Inflammatory macrophage (primary cell): Measurements from ENCODE around the gene NPEPPS.
A peak's percentile ranks its signal among the peaks of the same experiment; 100 is the strongest.

ENCODE experiments used
- DNase-seq, 2 donors: peaks; one replicate each; pipeline ENCODE4 v3.0.0-alpha.2; 2020 to 2022

Gene NPEPPS

DNA sequence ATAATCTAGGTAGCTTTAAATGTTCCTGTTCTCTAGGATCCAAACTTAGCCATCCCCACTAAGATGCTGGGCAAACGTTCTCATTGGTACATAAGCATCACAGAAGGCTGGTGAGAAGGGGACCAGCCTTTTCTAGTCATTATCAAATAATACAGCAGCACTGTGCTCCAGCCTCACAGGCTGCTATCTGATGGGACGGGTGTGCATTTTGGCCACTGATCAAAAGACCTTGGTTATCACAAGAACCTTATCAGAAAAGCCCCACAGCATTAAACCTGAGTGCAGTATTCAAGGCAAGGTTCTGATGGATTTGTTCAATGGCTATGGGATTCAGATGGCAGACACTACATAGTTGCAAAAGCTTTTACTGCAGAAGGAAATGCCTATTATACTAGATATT, 99.7 kb downstream of the NPEPPS start:
- DNase-seq: no peak

DNA sequence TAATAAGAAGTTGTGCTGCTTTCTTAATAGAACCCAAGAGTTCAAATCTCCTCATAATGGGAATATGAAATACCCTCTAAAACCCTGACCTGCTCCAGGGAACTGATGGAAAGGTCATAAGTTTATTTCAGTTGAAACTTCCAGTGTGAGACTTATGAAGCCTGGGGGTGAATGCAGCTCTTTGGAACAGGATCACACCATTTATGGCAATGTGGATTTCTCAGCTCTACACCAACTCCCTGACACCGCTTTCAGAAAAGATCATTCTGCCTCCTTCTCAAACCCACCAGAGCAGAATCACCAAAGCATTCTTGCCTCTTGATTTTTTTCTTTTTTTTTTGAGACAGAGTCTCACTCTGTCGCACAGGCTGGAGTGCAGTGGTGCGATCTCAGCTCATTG, 102.1 kb downstream of the NPEPPS start:
- no peak for DNase-seq

DNA sequence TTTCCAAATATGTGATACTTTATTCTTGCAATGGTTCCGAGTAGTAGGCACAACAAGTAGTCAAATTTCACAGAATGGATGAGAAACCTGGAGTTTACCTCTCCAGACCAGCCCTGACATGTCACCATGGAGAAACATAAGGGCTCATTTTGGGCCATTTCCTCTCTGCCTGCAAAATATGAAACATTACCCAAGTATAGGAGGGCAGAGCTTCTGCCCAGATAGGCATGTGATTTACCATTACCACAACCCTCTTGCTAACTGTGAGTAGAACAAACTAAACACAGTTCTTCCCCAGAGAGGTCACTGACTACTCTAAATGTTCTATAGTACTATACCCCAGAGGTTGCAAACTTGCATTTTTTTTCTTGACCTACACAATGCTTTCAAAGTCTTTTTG, 103.1 kb downstream of the NPEPPS start:
- DNase-seq: peak; percentile 64 to 74

DNA sequence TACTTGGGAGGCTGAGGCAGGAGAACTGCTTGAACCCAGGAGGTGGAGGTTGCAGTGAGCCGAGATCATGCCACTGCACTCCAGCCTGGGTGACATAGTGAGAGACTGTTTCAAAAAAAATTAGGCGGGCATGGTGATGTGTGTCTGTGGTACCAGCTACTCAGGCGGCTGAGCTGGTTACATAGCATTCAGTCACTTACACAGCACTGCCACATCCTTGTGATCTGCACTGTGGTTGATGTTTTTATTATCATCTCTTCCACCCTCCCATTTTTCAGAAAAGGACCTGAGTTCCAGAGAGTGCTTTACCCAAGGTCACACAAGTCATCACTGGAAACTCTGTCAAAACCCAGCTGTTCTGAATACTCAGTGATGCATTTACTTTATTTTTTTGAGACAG, 104.0 kb downstream of the NPEPPS start:
- DNase-seq: no peak

DNA sequence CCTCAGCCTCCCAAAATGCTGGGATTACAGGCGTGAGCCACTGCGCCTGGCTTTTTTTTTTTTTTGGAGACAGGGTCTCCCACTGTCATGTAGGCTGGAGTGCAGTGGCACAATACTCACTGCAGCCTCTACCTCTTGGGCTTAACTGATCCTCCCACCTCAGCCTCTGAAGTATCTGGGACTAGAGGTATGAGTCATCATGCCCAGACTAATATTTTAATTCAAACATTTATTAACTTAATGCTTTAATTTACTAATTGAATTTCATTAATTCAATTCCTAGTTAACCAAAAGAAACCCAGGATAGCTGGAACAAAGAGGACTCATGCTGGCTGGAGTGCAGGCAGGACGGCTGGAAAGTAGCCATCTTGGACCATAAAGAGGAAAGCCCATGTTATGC, 104.8 kb downstream of the NPEPPS start:
- no peak for DNase-seq

DNA sequence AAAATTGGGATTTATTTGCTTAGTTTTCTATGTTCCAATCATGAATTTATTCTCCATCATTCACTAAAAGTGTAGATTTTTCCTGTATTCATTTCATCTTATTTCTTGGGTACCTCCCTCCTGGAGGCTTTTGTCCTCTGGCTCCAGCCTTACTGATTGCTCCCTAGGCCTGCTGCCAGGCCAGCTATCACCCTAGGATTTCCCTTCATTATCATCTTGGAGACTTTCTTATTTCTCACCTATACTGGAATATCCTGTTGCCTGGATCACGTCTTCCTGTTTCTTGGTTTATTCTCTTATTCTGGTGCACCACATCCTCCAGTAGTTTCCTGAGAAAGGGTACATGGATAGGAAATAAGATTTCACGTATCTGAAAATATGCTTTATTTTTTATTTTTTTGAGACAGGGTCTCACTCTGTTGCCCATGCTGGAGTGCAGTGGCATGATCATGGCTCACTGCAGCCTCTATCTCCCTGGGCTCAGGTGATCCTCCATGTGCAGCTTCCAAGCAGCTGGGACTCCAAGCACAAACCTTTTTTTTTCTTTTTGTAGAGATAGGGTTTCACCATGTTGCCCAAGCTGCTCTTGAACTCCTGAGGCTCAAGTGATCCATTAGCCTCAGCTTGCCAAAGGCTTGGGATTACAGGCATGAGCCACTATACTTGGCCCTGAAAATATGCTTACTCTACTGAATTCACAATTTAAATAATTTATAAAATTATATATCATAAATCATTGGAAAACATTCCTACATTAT, 105.5 kb downstream of the NPEPPS start:
- DNase-seq: no peak

DNA sequence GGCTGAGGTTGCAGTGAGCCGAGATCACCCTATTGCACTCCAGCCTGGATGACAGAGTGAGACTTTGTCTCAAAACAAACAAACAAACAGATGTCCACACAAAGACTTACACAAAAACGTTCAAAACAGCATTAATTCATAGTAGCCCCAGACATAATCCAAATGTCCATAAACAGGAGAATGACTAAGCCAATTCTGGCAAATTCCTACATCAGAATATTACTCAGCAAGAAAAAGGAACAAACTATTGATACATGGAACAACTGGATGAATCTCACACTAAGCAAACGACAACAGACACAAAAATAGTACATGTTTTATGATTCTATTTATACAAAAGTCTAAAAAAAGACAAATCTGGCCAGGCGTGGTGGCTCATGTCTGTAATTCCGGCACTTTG, 108.0 kb downstream of the NPEPPS start:
- no peak for DNase-seq

DNA sequence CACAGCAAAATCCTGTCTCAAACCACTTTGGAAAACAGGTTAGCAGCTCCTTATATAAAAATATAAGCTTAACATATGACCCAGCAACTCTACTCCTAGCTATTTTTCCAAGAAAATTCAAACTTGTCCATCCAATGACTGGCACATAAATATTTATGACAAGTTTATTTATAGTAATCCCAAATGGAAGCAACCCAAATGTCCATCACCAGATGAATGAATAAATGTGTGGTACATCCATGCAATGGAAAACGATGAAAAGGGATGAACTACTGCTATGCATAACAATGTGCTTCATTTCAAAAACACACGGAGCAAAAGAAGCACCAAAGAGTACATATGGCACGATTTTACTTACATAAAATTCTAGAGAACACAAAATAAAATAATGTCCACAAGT, 109.2 kb downstream of the NPEPPS start:
- no peak for DNase-seq

DNA sequence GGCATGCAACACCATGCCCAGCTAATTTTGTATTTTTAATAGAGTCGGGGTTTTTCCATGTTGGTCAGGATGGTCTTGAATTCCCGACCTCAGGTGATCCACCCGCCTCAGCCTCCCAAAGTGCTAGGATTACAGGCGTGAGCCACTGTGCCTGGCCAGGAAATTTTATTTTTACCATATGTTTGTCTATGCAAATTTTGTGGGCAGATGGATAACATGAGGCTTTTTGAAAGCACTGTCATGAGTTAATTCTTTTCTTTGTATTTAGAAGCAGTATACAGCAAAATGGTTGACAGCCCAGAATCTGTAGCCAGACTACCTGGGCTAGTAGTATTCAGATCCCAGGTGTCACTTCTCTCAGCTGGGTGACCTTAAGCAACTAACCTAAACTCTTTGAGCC, 110.3 kb downstream of the NPEPPS start:
- no peak for DNase-seq

DNA sequence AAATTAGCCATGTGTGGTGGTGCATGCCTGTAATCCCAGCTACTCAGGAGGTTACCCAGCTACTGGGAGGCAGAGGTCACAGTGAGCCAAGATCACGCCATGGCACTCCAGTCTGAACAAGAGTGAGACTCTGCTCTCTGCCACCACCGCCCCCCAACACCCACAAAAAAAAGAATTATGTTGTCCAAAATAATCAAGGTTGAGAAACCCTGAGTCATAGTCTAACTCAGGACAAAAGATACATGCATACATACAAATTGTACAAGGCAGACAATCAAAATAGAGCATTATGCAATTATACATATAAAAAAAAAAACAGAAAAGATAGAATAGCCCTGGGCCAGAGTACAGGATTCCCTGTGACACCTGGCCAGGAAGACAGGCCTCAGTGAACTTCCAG, 112.2 kb downstream of the NPEPPS start:
- DNase-seq: peak; percentile 27 to 48

DNA sequence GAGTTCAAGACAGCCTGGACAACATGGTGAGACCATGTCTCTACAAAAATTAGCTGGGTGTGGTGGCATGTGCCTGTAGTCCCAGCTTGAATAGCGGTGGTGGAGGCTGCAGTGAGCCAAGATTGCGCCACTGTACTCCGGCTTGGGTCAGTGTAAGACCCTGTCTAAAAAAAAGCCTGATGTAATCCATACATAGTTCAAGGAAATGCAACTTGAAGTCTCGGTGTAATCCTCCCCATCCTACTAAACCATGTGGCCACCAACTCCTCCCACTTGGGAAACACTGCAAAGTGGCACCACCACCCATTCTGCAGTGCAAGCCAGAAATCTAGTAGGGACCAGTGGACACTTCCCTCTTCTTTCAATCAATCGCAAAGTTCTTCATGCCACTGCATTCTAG, 113.4 kb downstream of the NPEPPS start:
- DNase-seq: peak; percentile 85 to 87

DNA sequence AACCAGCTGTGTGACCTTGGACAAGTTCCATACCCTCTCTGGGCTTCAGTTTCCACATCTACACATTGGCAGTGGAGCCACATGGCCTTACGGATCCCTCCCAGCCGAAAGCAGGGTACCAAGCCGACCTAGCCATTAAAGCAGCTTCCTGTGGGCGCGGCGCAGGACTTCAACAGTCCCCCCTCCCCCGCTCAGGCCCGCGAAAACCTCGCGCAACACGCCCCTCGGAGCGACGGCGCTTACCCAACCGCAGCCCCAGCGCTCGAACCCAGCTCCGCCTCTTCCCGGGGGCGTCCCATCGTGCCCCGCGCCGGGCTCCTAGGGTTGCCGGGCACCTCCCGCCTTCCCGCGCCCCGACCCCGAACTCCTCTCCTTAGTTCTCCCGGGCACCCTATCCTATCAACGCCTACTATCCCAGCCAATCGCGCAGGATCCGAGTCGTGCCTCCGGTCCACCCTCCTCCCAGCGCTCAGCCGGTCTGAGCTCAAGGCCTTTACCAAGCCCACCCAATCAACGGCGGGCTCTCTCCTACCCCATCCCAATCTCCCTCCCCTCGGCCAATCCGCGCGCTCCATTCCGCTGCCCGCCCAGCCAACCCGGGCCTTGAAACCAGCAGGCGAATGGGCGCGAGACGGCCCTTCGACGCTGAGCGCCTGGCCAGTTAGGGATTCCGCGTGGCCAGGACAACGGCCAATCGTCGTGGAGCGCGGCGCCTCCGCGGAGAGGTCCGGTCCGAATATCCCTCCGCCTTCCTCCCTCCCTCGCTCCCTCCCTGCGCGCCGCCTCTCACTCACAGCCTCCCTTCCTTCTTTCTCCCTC, 118.5 kb downstream of the NPEPPS start, which contains the start of gene KPNB1:
Gene KPNB1 (plus strand): TSS at position 767 of the 819 bp plus-strand sequence. CDS start 326 bp downstream, outside the sequence.
- peak; percentile 100 for DNase-seq

DNA sequence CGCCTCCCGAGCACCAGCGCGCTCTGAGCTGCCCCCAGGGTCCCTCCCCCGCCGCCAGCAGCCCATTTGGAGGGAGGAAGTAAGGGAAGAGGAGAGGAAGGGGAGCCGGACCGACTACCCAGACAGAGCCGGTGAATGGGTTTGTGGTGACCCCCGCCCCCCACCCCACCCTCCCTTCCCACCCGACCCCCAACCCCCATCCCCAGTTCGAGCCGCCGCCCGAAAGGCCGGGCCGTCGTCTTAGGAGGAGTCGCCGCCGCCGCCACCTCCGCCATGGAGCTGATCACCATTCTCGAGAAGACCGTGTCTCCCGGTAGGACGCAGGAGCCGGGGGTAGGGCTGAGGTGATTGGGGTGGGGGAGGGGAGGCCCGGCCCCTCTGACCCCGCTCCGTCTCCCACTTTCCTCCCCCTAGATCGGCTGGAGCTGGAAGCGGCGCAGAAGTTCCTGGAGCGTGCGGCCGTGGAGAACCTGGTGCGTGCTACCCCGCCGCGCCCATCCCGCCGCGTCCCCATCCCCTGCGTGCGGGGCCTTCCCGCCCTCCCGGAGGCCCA, 119.1 kb downstream of the NPEPPS start:
- DNase-seq: no peak

DNA sequence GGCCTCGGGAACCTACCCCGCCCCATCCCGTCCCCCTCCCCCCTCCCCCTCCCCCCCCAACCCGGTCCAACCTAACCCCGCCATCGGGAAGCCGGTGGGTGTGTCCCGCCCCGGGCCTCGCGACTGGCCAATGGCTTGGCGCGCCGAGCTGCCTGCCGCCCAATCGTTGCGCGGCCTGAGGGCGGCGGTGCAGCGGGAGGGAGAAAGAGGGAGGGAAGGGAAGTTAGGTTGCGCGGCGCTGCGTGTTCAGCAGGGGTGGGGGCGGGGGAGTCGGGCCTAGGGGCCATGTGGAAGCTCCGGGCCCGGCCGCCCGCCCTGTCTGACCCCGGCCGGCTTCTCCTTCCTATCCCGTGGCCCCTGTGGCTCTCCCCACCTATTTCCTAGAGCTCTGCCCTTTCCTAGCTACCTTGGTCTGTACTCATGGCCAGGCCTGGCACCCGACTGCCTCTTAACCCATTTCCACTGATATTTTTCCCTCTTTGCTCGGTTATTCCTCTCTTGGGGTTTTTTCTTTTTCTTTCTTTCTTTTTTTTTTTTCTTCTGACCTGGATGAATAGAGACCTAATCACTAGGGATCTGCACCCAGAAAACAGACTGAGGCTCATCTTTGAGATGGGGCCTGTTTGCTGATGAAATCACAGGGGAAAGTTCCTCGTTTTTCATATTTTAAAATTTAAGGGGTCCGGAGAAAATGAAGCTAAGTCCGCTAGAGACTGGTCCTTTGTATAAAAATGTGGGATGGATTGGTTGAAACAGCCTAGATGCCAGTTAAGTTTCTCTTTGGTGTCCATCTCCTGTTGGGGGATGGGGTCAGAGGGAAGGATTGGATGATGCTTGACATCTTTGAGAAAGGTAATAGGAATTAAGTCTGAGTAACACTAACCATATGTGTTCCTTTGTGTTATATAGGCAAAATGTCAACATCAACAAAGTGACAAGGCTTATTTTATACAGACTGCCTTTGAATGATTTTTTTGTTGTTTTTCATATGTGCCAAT, 119.9 kb downstream of the NPEPPS start:
- peak; percentile 94 to 96 for DNase-seq

DNA sequence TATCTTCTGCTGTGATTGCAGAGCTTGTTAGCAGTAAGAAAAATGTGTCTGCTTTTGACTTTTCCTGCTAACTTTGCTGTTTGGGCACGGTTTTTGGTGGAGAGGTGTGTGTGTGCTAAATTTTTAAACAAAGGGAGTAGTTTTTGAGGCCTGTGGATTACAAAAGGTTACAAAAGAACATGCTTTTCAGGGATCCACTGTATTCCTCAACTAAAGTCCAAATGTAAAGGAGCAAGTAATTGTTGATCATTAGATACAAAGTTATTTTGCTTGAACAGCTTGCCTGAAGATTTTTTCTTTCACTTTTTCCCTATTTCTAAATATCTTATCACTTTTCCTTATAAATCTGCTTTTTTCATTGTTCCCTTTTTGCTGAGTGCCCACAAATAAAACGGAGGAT, 120.8 kb downstream of the NPEPPS start:
- no peak for DNase-seq

DNA sequence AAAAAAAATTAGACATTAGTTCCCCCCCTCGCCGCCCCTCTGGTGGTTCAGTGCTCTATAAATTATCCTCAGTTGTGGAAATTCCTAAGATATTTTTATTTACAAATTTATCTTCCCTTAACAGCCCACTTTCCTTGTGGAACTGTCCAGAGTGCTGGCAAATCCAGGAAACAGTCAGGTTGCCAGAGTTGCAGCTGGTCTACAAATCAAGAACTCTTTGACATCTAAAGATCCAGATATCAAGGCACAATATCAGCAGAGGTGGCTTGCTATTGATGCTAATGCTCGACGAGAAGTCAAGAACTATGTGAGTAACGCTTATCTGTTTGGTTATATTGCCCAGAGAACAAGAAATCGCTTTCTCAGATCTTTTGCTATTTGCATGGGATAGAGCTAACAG, 121.7 kb downstream of the NPEPPS start:
- DNase-seq: no peak

DNA sequence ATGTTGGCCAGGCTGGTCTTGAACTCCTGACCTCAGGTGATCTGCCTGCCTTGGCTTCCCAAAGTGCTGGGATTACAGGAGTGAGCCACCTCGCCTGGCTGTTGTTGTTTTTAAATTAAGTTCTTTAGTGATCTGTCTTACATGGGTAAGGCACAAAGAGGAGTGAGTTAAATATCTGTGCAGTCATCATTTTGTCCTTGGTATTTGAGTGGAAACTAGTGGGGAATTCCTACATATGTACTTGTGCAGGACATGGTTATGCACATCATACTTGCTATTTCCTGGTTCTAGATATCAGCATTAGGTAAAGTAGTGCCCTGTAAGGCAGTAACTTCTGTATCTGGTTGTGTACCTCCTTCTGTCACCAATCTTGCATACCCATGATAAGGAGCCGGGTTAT, 122.5 kb downstream of the NPEPPS start:
- DNase-seq: no peak

DNA sequence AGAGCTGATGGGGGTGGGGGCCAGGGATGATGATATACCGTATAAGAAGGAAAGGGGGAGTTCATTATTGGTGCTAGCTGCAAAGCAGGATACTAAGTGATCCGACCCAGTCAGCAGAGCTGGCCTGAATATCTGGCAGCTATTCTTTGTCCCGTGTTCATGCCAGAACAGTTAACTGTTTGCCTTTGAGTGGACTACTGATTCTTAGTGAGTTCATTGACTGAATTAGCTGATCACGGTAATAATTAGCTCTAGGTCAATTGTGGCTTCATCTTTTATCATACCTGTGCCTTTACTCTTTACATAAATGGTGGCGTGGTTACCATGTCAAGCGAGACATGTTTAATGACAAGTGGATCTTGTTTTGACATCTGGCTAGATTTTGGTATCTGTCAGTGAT, 124.1 kb downstream of the NPEPPS start:
- DNase-seq: no peak

DNA sequence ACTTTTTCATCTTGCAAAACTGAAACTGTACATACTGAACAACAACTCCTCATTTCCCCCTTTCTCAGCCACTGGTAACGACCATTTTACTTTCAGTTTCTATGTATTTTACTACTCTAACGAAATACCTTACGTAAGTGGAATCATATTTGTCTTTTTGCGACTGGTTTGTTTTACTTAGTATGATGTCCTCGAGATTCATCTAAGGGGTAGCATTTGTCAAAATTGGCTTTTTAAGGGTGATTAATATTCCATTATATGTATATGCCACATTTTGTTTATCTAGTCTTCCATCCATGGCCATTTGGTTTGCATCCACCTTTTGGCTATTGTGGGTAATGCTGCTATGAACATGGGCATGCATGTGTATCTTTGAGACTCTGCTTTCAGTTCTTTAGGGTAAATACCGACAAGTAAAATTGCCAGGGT, 129.2 kb downstream of the NPEPPS start:
- DNase-seq: peak; percentile 20 to 61

DNA sequence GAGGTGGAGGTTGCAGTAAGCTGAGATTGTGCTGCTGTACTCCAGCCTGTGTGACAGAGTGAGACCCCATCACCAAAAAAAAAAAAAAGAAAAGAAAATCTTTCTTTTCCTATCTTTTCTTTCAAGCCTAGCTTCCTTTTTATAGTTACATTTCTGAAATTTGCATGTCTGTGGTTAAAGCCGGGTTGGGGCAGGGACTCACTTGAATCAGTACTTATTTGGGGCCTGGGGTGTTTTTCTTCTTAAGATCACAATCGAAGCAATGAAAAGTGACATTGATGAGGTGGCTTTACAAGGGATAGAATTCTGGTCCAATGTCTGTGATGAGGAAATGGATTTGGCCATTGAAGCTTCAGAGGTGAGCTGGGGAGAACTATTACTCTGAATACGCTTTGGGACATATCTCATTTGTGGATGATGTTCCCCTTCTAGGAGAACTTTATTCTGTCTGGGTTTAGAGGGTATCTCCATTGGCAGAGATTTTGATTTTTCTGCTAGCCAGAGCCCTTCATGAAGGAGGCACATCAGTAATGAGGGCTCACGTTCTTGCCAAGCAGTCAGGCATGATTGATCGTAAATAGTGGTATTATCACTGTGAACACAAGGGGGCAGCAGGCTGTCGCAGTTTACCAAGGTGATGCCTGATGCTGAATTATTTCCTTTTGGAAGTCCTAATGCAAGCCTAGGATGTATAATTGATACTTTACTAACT, 133.2 kb downstream of the NPEPPS start:
- peak; percentile 60 to 68 for DNase-seq

DNA sequence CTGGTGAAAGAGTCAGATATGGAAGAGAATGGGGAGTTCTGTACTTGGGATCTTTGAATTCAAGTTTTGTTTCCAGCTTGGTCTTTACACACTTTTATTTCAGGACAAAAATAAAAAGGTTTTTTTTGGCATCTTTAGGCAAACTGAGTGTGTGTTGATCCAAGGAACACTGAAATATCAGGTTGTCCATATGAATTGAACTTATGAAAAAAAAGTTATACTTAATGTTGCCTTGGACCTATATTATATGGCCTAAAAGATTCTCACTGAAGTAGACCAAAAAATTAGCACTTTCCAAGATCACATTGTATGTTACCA, 133.7 kb downstream of the NPEPPS start:
- DNase-seq: no peak

DNA sequence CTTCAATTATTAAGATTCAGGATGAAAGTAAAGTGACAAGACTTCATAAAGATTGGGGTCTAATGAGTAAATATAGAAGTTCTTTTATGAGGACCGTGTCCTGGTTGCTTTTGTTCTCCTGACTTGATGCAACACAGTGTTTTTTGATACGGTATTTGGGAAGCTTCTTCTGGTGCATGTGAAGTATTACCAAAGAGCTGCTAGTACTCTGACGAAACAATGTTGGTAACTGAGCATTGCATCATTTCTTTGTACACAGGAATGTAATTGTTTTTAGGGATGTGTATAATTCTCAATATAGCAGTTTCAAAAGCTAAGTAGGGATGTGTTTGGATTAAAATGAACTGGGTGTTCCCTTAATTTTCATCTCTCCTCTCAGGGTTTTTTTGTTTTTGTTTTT, 134.7 kb downstream of the NPEPPS start:
- DNase-seq: peak; percentile 84 to 94
